ENCODE measurements around the gene USP6NL.
A peak's percentile ranks its signal among the peaks of the same experiment; 100 is the strongest.

Gene USP6NL

DNA sequence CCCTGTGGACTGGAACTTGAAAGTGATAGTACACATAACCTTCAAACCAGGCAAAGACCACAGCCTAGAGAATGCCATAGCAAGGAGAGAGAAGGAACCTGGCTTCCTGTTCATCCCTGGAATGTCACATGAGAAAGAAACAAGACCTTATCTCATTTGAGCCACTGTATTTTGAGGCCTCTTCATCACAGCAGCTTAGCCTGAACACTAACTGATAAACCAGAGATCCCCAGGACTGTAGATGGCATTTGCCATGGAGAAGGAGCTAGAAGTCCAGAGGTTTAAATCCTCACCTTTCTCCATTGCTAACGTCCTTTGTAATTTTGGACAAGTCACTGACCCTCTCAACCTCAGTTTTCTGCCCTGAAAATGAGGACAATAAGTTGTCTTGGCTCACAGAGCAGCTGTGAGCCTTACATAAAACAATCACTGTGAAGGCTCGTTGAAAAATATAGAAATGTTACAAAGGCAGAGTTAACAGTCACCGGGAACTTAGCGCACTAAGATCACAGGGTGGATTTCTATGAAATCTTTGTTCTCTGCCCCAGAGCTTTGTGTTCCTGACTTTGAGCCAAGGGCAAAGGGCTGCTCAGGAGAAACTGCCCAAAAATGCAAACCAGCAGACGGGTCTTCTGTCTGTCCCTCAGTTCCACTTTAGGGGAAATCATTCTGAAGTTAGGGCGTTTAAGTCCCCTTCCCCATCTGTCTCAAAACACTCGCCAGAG lies 197.0 kb downstream of the USP6NL start:
- Histone ChIP-seq H3K4me3 (ENCODE audit: low read length) (no peak overlapping the region), H3K79me2 (ENCODE audit: low read length) (no peaks in the 10 kb centered on the region), H3K4me2 (ENCODE audit: low read length) (no peak overlapping the region), H3K27ac (ENCODE audit: low read length) (no peak overlapping the region), H3K4me1 (ENCODE audit: low read length) (no peaks in the 10 kb centered on the region), H3K9me3 (ENCODE audit: insufficient read depth, low read length) (no peaks in the 10 kb centered on the region), H3K9ac (ENCODE audit: low read length) (no peak overlapping the region), H3K36me3 (replicated peaks; ENCODE audit: low read depth, low read length) (no peaks in the 10 kb centered on the region), H3K27me3 (ENCODE audit: low read depth, low read length) (0 out of 2 replicates have a peak, but pooled peaks cover 7% of the 10 kb centered on the region), H2AFZ (ENCODE audit: low read depth, low read length) (no peak overlapping the region), H4K20me1 (ENCODE audit: insufficient read depth, low read length) (no peaks in the 10 kb centered on the region)
- TF ChIP-seq EZH2phosphoT487 (IDR thresholded peaks at IDR 0.05; ENCODE audit: low read depth) (no peak), CTCF (IDR thresholded peaks at IDR 0.05; ENCODE audit: low read depth, low read length) (no peak)

GRCh38 chr10:11411926-11412545 lies 199.4 kb downstream of the USP6NL start:
- Histone ChIP-seq H3K9ac (ENCODE audit: low read length) (no peak overlapping the region), H3K27ac (ENCODE audit: low read length) (no peak overlapping the region), H3K36me3 (replicated peaks; ENCODE audit: low read depth, low read length) (no peaks in the 10 kb centered on the region), H2AFZ (ENCODE audit: low read depth, low read length) (no peak overlapping the region), H3K4me3 (ENCODE audit: low read length) (no peak overlapping the region), H3K79me2 (ENCODE audit: low read length) (no peaks in the 10 kb centered on the region), H4K20me1 (ENCODE audit: insufficient read depth, low read length) (no peaks in the 10 kb centered on the region), H3K9me3 (ENCODE audit: insufficient read depth, low read length) (no peaks in the 10 kb centered on the region), H3K4me1 (ENCODE audit: low read length) (no peaks in the 10 kb centered on the region), H3K4me2 (ENCODE audit: low read length) (no peak overlapping the region), H3K27me3 (ENCODE audit: low read depth, low read length) (0 out of 2 replicates have a peak, but pooled peaks cover 7% of the 10 kb centered on the region)
- TF ChIP-seq EZH2phosphoT487 (IDR thresholded peaks at IDR 0.05; ENCODE audit: low read depth) = no peak
- peak; percentile 46 for TF ChIP-seq CTCF (IDR thresholded peaks at IDR 0.05; ENCODE audit: low read depth, low read length)

DNA sequence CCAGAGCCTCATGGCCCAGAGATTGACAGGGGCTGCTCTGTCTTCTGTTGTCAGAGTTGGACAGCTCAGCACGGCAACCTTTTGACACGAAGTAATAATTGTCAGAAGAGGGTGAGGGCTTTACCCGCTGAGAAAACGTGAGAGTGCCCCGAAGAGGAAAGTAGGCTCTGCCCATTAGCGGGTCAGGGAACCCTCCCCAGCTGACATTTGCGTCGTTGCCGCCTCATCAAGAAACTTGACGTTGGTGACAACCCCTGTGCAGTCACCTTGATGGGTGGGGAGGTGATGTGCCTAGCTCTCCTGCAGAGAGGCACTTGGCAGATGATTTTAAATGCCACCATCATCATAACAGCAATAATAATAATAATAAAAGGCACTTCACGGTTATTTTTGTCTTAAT lies 202.1 kb downstream of the USP6NL start:
- Histone ChIP-seq H3K36me3 (replicated peaks; ENCODE audit: low read depth, low read length) (no peaks in the 10 kb centered on the region), H3K9me3 (ENCODE audit: insufficient read depth, low read length) (no peaks in the 10 kb centered on the region), H3K4me3 (ENCODE audit: low read length) (no peak overlapping the region), H3K79me2 (ENCODE audit: low read length) (no peaks in the 10 kb centered on the region), H3K4me2 (ENCODE audit: low read length) (no peak overlapping the region), H3K27me3 (ENCODE audit: low read depth, low read length) (0 out of 2 replicates have a peak, but pooled peaks cover under 1% of the 10 kb centered on the region), H3K27ac (ENCODE audit: low read length) (no peak overlapping the region), H4K20me1 (ENCODE audit: insufficient read depth, low read length) (no peaks in the 10 kb centered on the region), H3K9ac (ENCODE audit: low read length) (no peak overlapping the region), H2AFZ (ENCODE audit: low read depth, low read length) (no peak overlapping the region), H3K4me1 (ENCODE audit: low read length) (no peaks in the 10 kb centered on the region)
- TF ChIP-seq EZH2phosphoT487 (IDR thresholded peaks at IDR 0.05; ENCODE audit: low read depth) (no peak), CTCF (IDR thresholded peaks at IDR 0.05; ENCODE audit: low read depth, low read length) (no peak)

DNA sequence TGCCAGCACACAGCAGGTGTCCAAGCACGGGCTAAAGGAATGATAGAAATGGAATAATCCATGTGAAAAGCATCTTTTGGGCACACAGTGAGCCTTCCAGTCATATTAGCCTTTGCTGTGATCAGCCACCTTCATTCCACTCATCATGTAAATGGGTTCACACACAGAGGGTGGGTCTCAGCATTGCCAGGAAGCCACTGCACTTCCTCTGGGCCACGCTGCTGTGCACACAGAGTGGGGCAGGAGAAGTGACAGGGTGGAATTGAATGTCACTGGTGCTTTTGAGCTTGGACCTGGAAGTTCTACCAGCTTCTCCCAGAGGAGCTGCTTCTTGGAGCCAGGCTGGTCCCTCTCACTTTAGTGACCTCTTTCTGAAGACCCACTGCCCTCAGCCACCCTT lies 203.5 kb downstream of the USP6NL start:
- Histone ChIP-seq H3K4me2 (ENCODE audit: low read length) (no peak overlapping the region), H3K9me3 (ENCODE audit: insufficient read depth, low read length) (no peaks in the 10 kb centered on the region), H3K79me2 (ENCODE audit: low read length) (no peaks in the 10 kb centered on the region), H3K27me3 (ENCODE audit: low read depth, low read length) (no peaks in the 10 kb centered on the region), H2AFZ (ENCODE audit: low read depth, low read length) (no peak overlapping the region), H4K20me1 (ENCODE audit: insufficient read depth, low read length) (no peaks in the 10 kb centered on the region), H3K9ac (ENCODE audit: low read length) (no peak overlapping the region), H3K4me1 (ENCODE audit: low read length) (no peaks in the 10 kb centered on the region), H3K27ac (ENCODE audit: low read length) (no peak overlapping the region), H3K36me3 (replicated peaks; ENCODE audit: low read depth, low read length) (no peaks in the 10 kb centered on the region), H3K4me3 (ENCODE audit: low read length) (no peak overlapping the region)
- TF ChIP-seq EZH2phosphoT487 (IDR thresholded peaks at IDR 0.05; ENCODE audit: low read depth) (no peak), CTCF (IDR thresholded peaks at IDR 0.05; ENCODE audit: low read depth, low read length) (no peak)
